IMR-90 (cell line): ENCODE results near the gene MAT2A. TPM values are rescaled to one million over a fixed set of nuclear protein-coding genes. Genes with fewer than 3 reads are reported as not detected.

Source experiments
- ATAC-seq: fragments of 200-7000 bp; cut with Tn5 transposase; 2 replicates; pipeline ENCODE4 v1.9.1; 2020; ENCODE audit warnings: low read depth, mild to moderate bottlenecking, moderate library complexity
- BruUV-seq: library from RNA; stranded (reverse); fragments of 400-500 nt; replicated peaks from 2 replicates; lab custom pipeline; 2021; lab: Mats Ljungman, UMichigan
- CTCF ChIA-PET: fragments of 300-600 bp; formaldehyde crosslinking; extraction: SDS; loops from one replicate; lab custom pipeline; 2021; ENCODE audit warnings: antibody characterized with exemption; lab: Yijun Ruan, JAX
- POLR2A ChIA-PET: fragments of 300-600 bp; sonication (Branson Sonifier 250); formaldehyde crosslinking; loops from one replicate; lab custom pipeline; 2022; ENCODE audit warnings: antibody characterized with exemption; ENCODE audit not compliant: unreplicated experiment; lab: Charles Lee
- DNase-seq: peaks from one replicate; pipeline ENCODE4 v3.0.0; 2013
- H2AFZ ChIP-seq: replicated peaks from 2 replicates; pipeline ENCODE3; 2013; ENCODE audit warnings: low read length, mild to moderate bottlenecking; ENCODE audit not compliant: poor library complexity
- H2AK5ac ChIP-seq: 2 replicates; pipeline ENCODE4 v1.6.1; 2013; ENCODE audit warnings: low read depth, low read length, inconsistent platforms
- H2AK9ac ChIP-seq: replicated peaks from 2 replicates; pipeline ENCODE3; 2013; ENCODE audit warnings: mild to moderate bottlenecking, low read depth, low read length, moderate library complexity; ENCODE audit not compliant: poor library complexity
- H2BK120ac ChIP-seq: 2 replicates; pipeline ENCODE4 v1.6.1; 2013; ENCODE audit warnings: low read depth, low read length, inconsistent platforms
- H2BK15ac ChIP-seq: 3 replicates; pipeline ENCODE4 v1.6.1; 2013; ENCODE audit warnings: low read depth, low read length, inconsistent platforms
- H2BK20ac ChIP-seq: 2 replicates; pipeline ENCODE4 v1.6.1; 2013; ENCODE audit warnings: low read depth, mild to moderate bottlenecking, inconsistent platforms, low read length, moderate library complexity
- H2BK5ac ChIP-seq: 2 replicates; pipeline ENCODE4 v1.6.1; 2013; ENCODE audit warnings: mild to moderate bottlenecking, low read depth, low read length, inconsistent platforms; ENCODE audit not compliant: poor library complexity, severe bottlenecking
- H3K14ac ChIP-seq: replicated peaks from 2 replicates; pipeline ENCODE4 v1.6.1; 2013; ENCODE audit warnings: low read depth, low read length, inconsistent platforms
- H3K18ac ChIP-seq: 2 replicates; pipeline ENCODE4 v1.6.1; 2013; ENCODE audit warnings: low read depth, low read length, control low read depth
- H3K23ac ChIP-seq: 2 replicates; pipeline ENCODE4 v1.6.1; 2013; ENCODE audit warnings: low read depth, low read length, inconsistent platforms
- H3K27ac ChIP-seq: 2 replicates; pipeline ENCODE4 v1.5.1; 2013; ENCODE audit warnings: mild to moderate bottlenecking, control low read depth, low read length; ENCODE audit not compliant: insufficient read depth
- H3K27me3 ChIP-seq: 2 replicates; pipeline ENCODE4 v1.6.1; 2013; ENCODE audit warnings: low read length; ENCODE audit not compliant: control insufficient read depth, insufficient read depth
- H3K36me3 ChIP-seq: 2 replicates; pipeline ENCODE4 v1.6.1; 2013; ENCODE audit warnings: low read length, mixed read lengths; ENCODE audit not compliant: control insufficient read depth, insufficient read depth
- H3K4ac ChIP-seq: 2 replicates; pipeline ENCODE4 v1.6.1; 2013; ENCODE audit warnings: low read depth, low read length, inconsistent platforms
- H3K4me1 ChIP-seq: 2 replicates; pipeline ENCODE4 v1.6.1; 2013; ENCODE audit warnings: low read length, mixed read lengths; ENCODE audit not compliant: control insufficient read depth, insufficient read depth
- H3K4me2 ChIP-seq: 2 replicates; pipeline ENCODE4 v1.6.1; 2013; ENCODE audit warnings: low read depth, mild to moderate bottlenecking, control low read depth, low read length, moderate library complexity
- H3K4me3 ChIP-seq: 2 replicates; pipeline ENCODE4 v1.5.1; 2013; ENCODE audit warnings: low read depth, mild to moderate bottlenecking, control low read depth, low read length, moderate library complexity; ENCODE audit not compliant: insufficient read depth
- H3K56ac ChIP-seq: 2 replicates; pipeline ENCODE4 v1.6.1; 2013; ENCODE audit warnings: low read length, inconsistent platforms; ENCODE audit not compliant: insufficient read depth; ENCODE audit errors: extremely low read depth
- H3K79me1 ChIP-seq, 2 experiments: 2 replicates each; pipeline ENCODE4 v1.6.1; 2013; ENCODE audit warnings: low read length in 2 of 2, inconsistent platforms in 1 of 2, low read depth in 1 of 2
- H3K9ac ChIP-seq: 2 replicates; pipeline ENCODE4 v1.6.1; 2013; ENCODE audit warnings: low read depth, low read length, control low read depth
- H3K9me1 ChIP-seq: 2 replicates; pipeline ENCODE4 v1.6.1; 2013; ENCODE audit warnings: low read length, inconsistent platforms; ENCODE audit not compliant: insufficient read depth
- H3K9me3 ChIP-seq: 2 replicates; pipeline ENCODE4 v1.6.1; 2013; ENCODE audit warnings: low read length; ENCODE audit not compliant: control insufficient read depth, insufficient read depth
- H4K20me1 ChIP-seq: 2 replicates; pipeline ENCODE4 v1.6.1; 2013; ENCODE audit warnings: low read length, inconsistent platforms; ENCODE audit not compliant: insufficient read depth
- H4K5ac ChIP-seq: 2 replicates; pipeline ENCODE4 v1.6.1; 2013; ENCODE audit warnings: mild to moderate bottlenecking, low read depth, low read length, control low read depth
- H4K8ac ChIP-seq, 2 experiments: 2 replicates each; pipeline ENCODE4 v1.6.1; 2013; ENCODE audit warnings: low read depth in 2 of 2, low read length in 2 of 2, control low read depth in 1 of 2, inconsistent platforms in 1 of 2
- H4K91ac ChIP-seq: 2 replicates; pipeline ENCODE4 v1.6.1; 2013; ENCODE audit warnings: low read depth, low read length, inconsistent platforms; ENCODE audit not compliant: insufficient read depth
- BHLHE40 ChIP-seq: fragments of 150-350 bp; IDR thresholded peaks from 2 replicates; pipeline ENCODE4 v1.6.1; 2016; ENCODE audit warnings: mild to moderate bottlenecking, low read depth, low read length
- CEBPB ChIP-seq: IDR thresholded peaks from 2 replicates; pipeline ENCODE4 v1.6.1; 2012; ENCODE audit warnings: low read depth, low read length, improper control_type of control experiment
- CHD1 ChIP-seq: IDR thresholded peaks from 2 replicates; pipeline ENCODE4 v1.6.1; 2012; ENCODE audit warnings: low read depth, low read length, improper control_type of control experiment
- CTCF ChIP-seq: conservative IDR thresholded peaks from 2 replicates; pipeline ENCODE4 v1.5.1; 2012; ENCODE audit warnings: mild to moderate bottlenecking, low read depth, low read length, improper control_type of control experiment
- FOS ChIP-seq: fragments of 150-350 bp; IDR thresholded peaks from 2 replicates; pipeline ENCODE4 v1.6.1; 2016; ENCODE audit warnings: low read depth, low read length
- MAFK ChIP-seq: IDR thresholded peaks from 2 replicates; pipeline ENCODE4 v1.6.1; 2012; ENCODE audit warnings: low read depth, low read length, improper control_type of control experiment
- MAZ ChIP-seq: IDR thresholded peaks from 2 replicates; pipeline ENCODE4 v1.6.1; 2012; ENCODE audit warnings: low read depth, mild to moderate bottlenecking, low read length, improper control_type of control experiment, moderate library complexity, borderline replicate concordance
- MXI1 ChIP-seq: IDR thresholded peaks from 2 replicates; pipeline ENCODE4 v1.6.1; 2012; ENCODE audit warnings: low read depth, mild to moderate bottlenecking, low read length, moderate library complexity, borderline replicate concordance
- NFE2L2 ChIP-seq: fragments of 150-350 bp; IDR thresholded peaks from 2 replicates; pipeline ENCODE4 v1.6.1; 2016; ENCODE audit warnings: low read depth, mild to moderate bottlenecking, low read length
- POLR2A ChIP-seq: IDR thresholded peaks from 2 replicates; pipeline ENCODE4 v1.6.1; 2012; ENCODE audit warnings: mild to moderate bottlenecking, low read depth, low read length
- RAD21 ChIP-seq: IDR thresholded peaks from 2 replicates; pipeline ENCODE4 v1.6.1; 2012; ENCODE audit warnings: low read length, improper control_type of control experiment
- RCOR1 ChIP-seq: IDR thresholded peaks from 2 replicates; pipeline ENCODE4 v1.6.1; 2012; ENCODE audit warnings: mild to moderate bottlenecking, low read length, improper control_type of control experiment; ENCODE audit not compliant: insufficient replicate concordance
- RFX5 ChIP-seq: IDR thresholded peaks from 2 replicates; pipeline ENCODE4 v1.8.0; 2012; ENCODE audit warnings: low read depth, mild to moderate bottlenecking, low read length, moderate library complexity
- SMC3 ChIP-seq: fragments of 150-350 bp; IDR thresholded peaks from 2 replicates; pipeline ENCODE4 v1.6.1; 2016; ENCODE audit warnings: low read depth, mild to moderate bottlenecking, antibody characterized with exemption, low read length, moderate library complexity
- USF2 ChIP-seq: fragments of 150-350 bp; IDR thresholded peaks from 2 replicates; pipeline ENCODE4 v1.6.1; 2017; ENCODE audit warnings: mild to moderate bottlenecking, antibody characterized with exemption, low read length, low read depth
- WGBS, 2 experiments: methylation state at CpG; one replicate each; pipeline versions ENCODE4 v1.1.5 to v1.1.7; 2013; ENCODE audit warnings: missing lambda C conversion rate in 2 of 2; ENCODE audit not compliant: insufficient read length in 1 of 2; ENCODE audit errors: extremely low coverage in 2 of 2; 5-methylcytosine and 5-hydroxymethylcytosine counted together
- dilution Hi-C: fragments of 300-500 bp; cut with HindIII; formaldehyde crosslinking; loops from one replicate; pipeline ENCODE4 v1.14.3; 2018; ENCODE audit warnings: low sequenced_read_pairs; ENCODE audit not compliant: unreplicated experiment
- in situ Hi-C: fragments of 300-500 bp; cut with MboI; formaldehyde crosslinking; loops from 3 replicates; pipeline ENCODE4 v1.14.3; 2019; ENCODE audit warnings: low sequenced_read_pairs, inconsistent platforms, mixed read lengths
- intact Hi-C: fragments of 100-400 bp; cut with micrococcal nuclease; formaldehyde crosslinking; loops from 2 replicates; pipeline ENCODE4 v1.10.0; 2022
- polyA plus RNA-seq, 3 experiments: library from polyadenylated mRNA; depleted of rRNA; stranded (reverse); fragments of >200 nt; gene quantifications; 2 replicates each; pipeline ENCODE4 v1.2.3, GENCODE V29; 2012; ENCODE audit warnings: low replicate concordance in 1 of 3
- total RNA-seq: library from RNA; depleted of rRNA; stranded (reverse); fragments of >200 nt; gene quantifications from 2 replicates; pipeline ENCODE4 v1.2.3, GENCODE V29; 2012
- TF ChIP-seq, protein P1 (sequence below): fragments of 150-350 bp; IDR thresholded peaks from 2 replicates; pipeline ENCODE4 v1.6.1; 2016; ENCODE audit warnings: low read depth, mild to moderate bottlenecking, low read length, moderate library complexity, borderline replicate concordance

Gene MAT2A
- total and polyA plus RNA-seq, 2 of the 4 experiments (the other 2 are of a cell fraction) = 94.1 to 223 TPM

- Histone ChIP-seq H3K4me1 (peaks cover 13% of the 10 kb centered on the region; the same call in 1 of the 2 replicates), H4K5ac (no peak overlapping the region), H2BK15ac (no peak overlapping the region), H4K91ac (no peak overlapping the region), H2BK20ac (no peak overlapping the region), H3K4ac (no peak overlapping the region), H3K9me3 (no peaks in the 10 kb centered on the region), H3K9me1 (peaks cover 4% of the 10 kb centered on the region; the same call in 1 of the 2 replicates), H2AK5ac (no peak overlapping the region), H2BK5ac (no peak overlapping the region), H3K14ac (no peak overlapping the region), H3K27me3 (no peaks in the 10 kb centered on the region; the same call in 1 of the 2 replicates), H3K27ac (no peak overlapping the region), H3K4me2 (no peak overlapping the region), H4K8ac (no peak overlapping the region), H3K23ac (no peak overlapping the region), H3K4me3 (no peak overlapping the region), H2AFZ (no peak overlapping the region), H2AK9ac (no peak overlapping the region), H3K18ac (no peak overlapping the region), H3K9ac (no peak overlapping the region), H3K79me1 (no peaks in the 10 kb centered on the region), H2BK120ac (no peak overlapping the region), H4K20me1 (no peaks in the 10 kb centered on the region), H3K36me3 (no peaks in the 10 kb centered on the region), H3K56ac (no peak overlapping the region)
- DNase-seq (no peak), ATAC-seq (no peak)
- POLR2A ChIA-PET = interaction anchor here (0.9 kb wide), 1 partner anchor 13 kb away, joined by 3 read pairs; no protein-coding TSS in a partner anchor
- WGBS, 2 experiments = 40% methylated on average over 2 of the region's 5 CpGs; no CpG with 5 or more reads in 1 of the 2 experiments
- in situ Hi-C loops = no loop called here
- dilution Hi-C loops = no loop called here
- intact Hi-C loops = no loop called here
- BruUV-seq = no TSS peak
- CTCF ChIA-PET = no interaction called here
- TF ChIP-seq CEBPB (no peak), BHLHE40 (no peak), USF2 (no peak), MAFK (no peak), CHD1 (no peak), CTCF (no peak), FOS (no peak), SMC3 (no peak), MAZ (no peak), POLR2A (no peak), NFE2L2 (no peak), MXI1 (no peak), RFX5 (no peak), RCOR1 (no peak), RAD21 (no peak)
- TF ChIP-seq, protein P1, sequence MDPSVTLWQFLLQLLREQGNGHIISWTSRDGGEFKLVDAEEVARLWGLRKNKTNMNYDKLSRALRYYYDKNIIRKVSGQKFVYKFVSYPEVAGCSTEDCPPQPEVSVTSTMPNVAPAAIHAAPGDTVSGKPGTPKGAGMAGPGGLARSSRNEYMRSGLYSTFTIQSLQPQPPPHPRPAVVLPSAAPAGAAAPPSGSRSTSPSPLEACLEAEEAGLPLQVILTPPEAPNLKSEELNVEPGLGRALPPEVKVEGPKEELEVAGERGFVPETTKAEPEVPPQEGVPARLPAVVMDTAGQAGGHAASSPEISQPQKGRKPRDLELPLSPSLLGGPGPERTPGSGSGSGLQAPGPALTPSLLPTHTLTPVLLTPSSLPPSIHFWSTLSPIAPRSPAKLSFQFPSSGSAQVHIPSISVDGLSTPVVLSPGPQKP = no peak
Measured at GRCh38 chr2:85525029-85525428, 13.9 kb upstream of the MAT2A start.
